CD4-positive, alpha-beta T cell treated with Interleukin-1 beta for 1 hour (primary cell): ENCODE measurements around the gene CBY1.

ENCODE experiments used
- DNase-seq, 2 donors: peaks; one replicate each; pipeline ENCODE4 v3.0.0-alpha.2; 2020 to 2022

The CBY1 gene

GRCh38 chr22:38704654-38705234 lies 48.3 kb downstream of the CBY1 start:
- no peak for DNase-seq

GRCh38 chr22:38705235-38706100 lies 49.0 kb downstream of the CBY1 start, which contains the start of gene GTPBP1:
Gene GTPBP1 (plus strand): TSS chr22:38705944. CDS start chr22:38705956, 12 bp downstream.
- DNase-seq: peak; percentile 100

- DNase-seq: peak; percentile 25 to 48
Observed at GRCh38 chr22:38706101-38706900, 49.9 kb downstream of the CBY1 start.

GRCh38 chr22:38706901-38707195 lies 50.4 kb downstream of the CBY1 start:
- DNase-seq: no peak

GRCh38 chr22:38707346-38707745 lies 50.9 kb downstream of the CBY1 start:
- DNase-seq: no peak

- no peak for DNase-seq
Observed at GRCh38 chr22:38707984-38708383, 51.5 kb downstream of the CBY1 start.

- no peak for DNase-seq
Observed at GRCh38 chr22:38709306-38709705, 52.9 kb downstream of the CBY1 start.

- no peak for DNase-seq
Observed at GRCh38 chr22:38710351-38710750, 53.9 kb downstream of the CBY1 start.

- DNase-seq: no peak
Observed at GRCh38 chr22:38710866-38711265, 54.4 kb downstream of the CBY1 start.

- no peak for DNase-seq
Observed at GRCh38 chr22:38712486-38713207, 56.2 kb downstream of the CBY1 start.

- DNase-seq: no peak
Observed at GRCh38 chr22:38713921-38714320, 57.5 kb downstream of the CBY1 start.

GRCh38 chr22:38715176-38715764 lies 58.8 kb downstream of the CBY1 start:
- no peak for DNase-seq

- no peak for DNase-seq
Observed at GRCh38 chr22:38715852-38716251, 59.4 kb downstream of the CBY1 start.

GRCh38 chr22:38716271-38716670 lies 59.8 kb downstream of the CBY1 start:
- DNase-seq: no peak

- no peak for DNase-seq
Observed at GRCh38 chr22:38716826-38717225, 60.4 kb downstream of the CBY1 start.

GRCh38 chr22:38717244-38717643 lies 60.8 kb downstream of the CBY1 start:
- no peak for DNase-seq

GRCh38 chr22:38718414-38718813 lies 62.0 kb downstream of the CBY1 start:
- no peak for DNase-seq

GRCh38 chr22:38719196-38719595 lies 62.8 kb downstream of the CBY1 start:
- DNase-seq: no peak

GRCh38 chr22:38720350-38720749 lies 63.9 kb downstream of the CBY1 start:
- DNase-seq: no peak

GRCh38 chr22:38721551-38721950 lies 65.1 kb downstream of the CBY1 start:
- no peak for DNase-seq
